T-helper 1 cell treated with Interleukin-12 subunit alpha and Interleukin-12 subunit beta and Interleukin-4 antibody, amounts not matched to agents 30 μg/mL and 1 μg/mL, for 36 hours (primary cell): Measurements from ENCODE around the gene EGFL8.

Experiments
- H3K27ac Mint-ChIP-seq: one replicate; pipeline ENCODE4 v1.8.0; 2021; ENCODE audit warnings: mild to moderate bottlenecking, mixed read lengths
- H3K27me3 Mint-ChIP-seq: one replicate; pipeline ENCODE4 v1.8.0; 2021; ENCODE audit warnings: low read depth, mixed read lengths
- H3K36me3 Mint-ChIP-seq: one replicate; pipeline ENCODE4 v1.8.0; 2021; ENCODE audit warnings: low read depth, mixed read lengths
- H3K4me1 Mint-ChIP-seq: one replicate; pipeline ENCODE4 v1.8.0; 2021; ENCODE audit warnings: low read depth, mixed read lengths
- H3K4me3 Mint-ChIP-seq: one replicate; pipeline ENCODE4 v1.8.0; 2021; ENCODE audit warnings: mild to moderate bottlenecking, moderate library complexity, mixed read lengths
- H3K9me3 Mint-ChIP-seq: one replicate; pipeline ENCODE4 v1.8.0; 2021; ENCODE audit warnings: mixed read lengths

Gene EGFL8

GRCh38 chr6:32151181-32151862 is 13.1 kb upstream of the EGFL8 start:
- H3K36me3 Mint-ChIP-seq: peaks cover 6% of the 10 kb centered on the region
- peaks cover 35% of the 10 kb centered on the region for H3K4me1 Mint-ChIP-seq
- peak overlapping the region; percentile 44 for H3K27ac Mint-ChIP-seq
- H3K27me3 Mint-ChIP-seq: peaks cover 56% of the 10 kb centered on the region
- no peak overlapping the region for H3K4me3 Mint-ChIP-seq
- no peaks in the 10 kb centered on the region for H3K9me3 Mint-ChIP-seq

- Mint-ChIP-seq H3K27me3 (peaks cover 48% of the 10 kb centered on the region), H3K27ac (peak within 1 kb of the TSS; percentile 44), H3K4me1 (peaks cover 34% of the 10 kb centered on the region), H3K4me3 (peak within 1 kb of the TSS; percentile 12), H3K9me3 (no peaks in the 10 kb centered on the region), H3K36me3 (peaks cover 6% of the 10 kb centered on the region)
Measured at GRCh38 chr6:32151863-32152768, 12.3 kb upstream of the EGFL8 start, which contains the start of gene PRRT1. TSS of gene PRRT1 (minus strand) at chr6:32151939. CDS start at chr6:32151827, 112 bp downstream.

GRCh38 chr6:32152769-32153563 is 11.4 kb upstream of the EGFL8 start:
- Mint-ChIP-seq H3K27ac (peak overlapping the region; percentile 66), H3K27me3 (peaks cover 40% of the 10 kb centered on the region), H3K36me3 (peaks cover 12% of the 10 kb centered on the region), H3K4me3 (peak overlapping the region; percentile 52), H3K9me3 (no peaks in the 10 kb centered on the region), H3K4me1 (peaks cover 31% of the 10 kb centered on the region)

DNA sequence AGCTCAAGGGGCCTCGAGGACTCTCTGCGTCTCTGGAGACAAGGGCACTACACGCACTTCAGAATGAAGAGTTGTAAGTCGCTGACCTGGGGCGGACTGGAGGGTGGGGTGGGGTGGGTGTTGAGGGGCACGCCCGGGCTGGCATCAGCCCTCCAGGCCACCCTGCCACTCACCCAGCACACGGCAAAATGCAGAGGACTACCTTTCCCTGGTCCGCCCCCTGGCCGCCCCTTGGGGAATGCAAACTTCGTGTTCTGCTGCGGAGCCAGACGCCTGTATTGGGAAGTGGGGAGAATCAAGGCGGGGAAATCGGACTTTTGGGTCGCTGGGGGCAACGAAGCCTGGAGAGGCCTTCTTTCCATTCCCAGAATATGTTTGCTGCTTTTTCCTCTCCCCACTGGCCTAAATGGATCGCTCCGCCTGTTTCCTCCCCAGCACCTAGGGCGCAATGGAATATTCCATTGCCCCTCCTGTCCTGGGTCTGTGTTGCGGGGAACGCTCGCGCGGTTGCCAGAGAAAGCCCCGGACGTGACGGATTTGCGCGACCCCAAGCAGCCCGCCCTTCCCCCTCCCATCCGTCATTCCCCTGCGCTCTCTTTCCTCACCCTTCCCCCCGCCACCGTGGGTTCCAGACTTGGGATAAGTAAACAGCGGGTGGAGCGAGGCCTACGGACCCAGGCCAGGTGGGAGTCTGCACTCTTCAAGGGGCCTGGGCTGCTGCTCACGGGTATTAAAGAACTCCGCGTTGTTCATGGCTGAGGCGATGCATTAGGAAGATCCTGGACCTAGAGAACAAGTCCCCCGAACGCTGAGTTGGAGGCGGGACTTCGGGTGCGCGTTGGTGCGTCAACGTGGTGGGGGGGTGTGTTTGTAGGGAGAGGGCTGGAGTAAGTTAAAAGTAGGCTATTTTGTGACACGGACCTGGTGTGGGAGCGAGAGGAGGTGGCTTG is 10.6 kb upstream of the EGFL8 start, which contains the start of gene PPT2:
PPT2 (plus strand) TSS at position 578 of the 950 bp plus-strand sequence. CDS start 454 bp downstream, outside the sequence.
- peaks cover 23% of the 10 kb centered on the region for H3K4me1 Mint-ChIP-seq
- peaks cover 18% of the 10 kb centered on the region for H3K36me3 Mint-ChIP-seq
- no peaks in the 10 kb centered on the region for H3K9me3 Mint-ChIP-seq
- peak within 1 kb of the TSS; percentile 97 for H3K4me3 Mint-ChIP-seq
- peak within 1 kb of the TSS; percentile 87 for H3K27ac Mint-ChIP-seq
- H3K27me3 Mint-ChIP-seq: peaks cover 31% of the 10 kb centered on the region

GRCh38 chr6:32154514-32155161 is 9.8 kb upstream of the EGFL8 start:
- Mint-ChIP-seq H3K4me1 (peaks cover 21% of the 10 kb centered on the region), H3K9me3 (no peaks in the 10 kb centered on the region), H3K27ac (peak overlapping the region; percentile 87), H3K27me3 (peaks cover 27% of the 10 kb centered on the region), H3K36me3 (peaks cover 15% of the 10 kb centered on the region), H3K4me3 (peak overlapping the region; percentile 97)

DNA sequence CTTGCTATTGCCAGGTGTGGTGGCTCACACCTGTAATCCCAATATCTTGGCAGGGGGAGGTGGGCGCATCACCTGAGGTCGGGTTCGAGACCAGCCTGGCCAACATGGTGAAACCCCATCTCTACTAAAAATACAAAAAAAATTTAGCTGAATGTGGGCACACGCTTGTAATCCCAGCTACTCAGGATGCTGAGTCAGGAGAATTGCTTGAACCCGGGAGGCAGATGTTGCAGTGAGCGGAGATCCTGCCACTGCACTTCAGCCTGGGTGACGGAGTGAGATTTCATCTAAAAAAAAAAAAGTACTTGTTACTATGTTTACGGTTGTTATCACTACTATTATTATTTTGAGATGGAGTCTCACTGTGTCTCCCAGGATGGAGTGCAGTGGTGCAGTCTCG is 7.5 kb upstream of the EGFL8 start:
- Mint-ChIP-seq H3K27ac (no peak overlapping the region), H3K36me3 (peaks cover 13% of the 10 kb centered on the region), H3K27me3 (peaks cover 10% of the 10 kb centered on the region), H3K4me1 (peaks cover 16% of the 10 kb centered on the region), H3K9me3 (no peaks in the 10 kb centered on the region), H3K4me3 (no peak overlapping the region)

- peaks cover 2% of the 10 kb centered on the region for H3K27me3 Mint-ChIP-seq
- peaks cover 13% of the 10 kb centered on the region for H3K4me1 Mint-ChIP-seq
- peaks cover 13% of the 10 kb centered on the region for H3K36me3 Mint-ChIP-seq
- no peak overlapping the region for H3K27ac Mint-ChIP-seq
- H3K4me3 Mint-ChIP-seq: no peak overlapping the region
- H3K9me3 Mint-ChIP-seq: no peaks in the 10 kb centered on the region
Measured at GRCh38 chr6:32158052-32158451, 6.3 kb upstream of the EGFL8 start.

GRCh38 chr6:32163559-32164258 is 686 bp upstream of the EGFL8 start:
- no peak overlapping the region for H3K4me3 Mint-ChIP-seq
- no peaks in the 10 kb centered on the region for H3K9me3 Mint-ChIP-seq
- H3K4me1 Mint-ChIP-seq: no peaks in the 10 kb centered on the region
- H3K27ac Mint-ChIP-seq: no peak overlapping the region
- H3K36me3 Mint-ChIP-seq: peaks cover 9% of the 10 kb centered on the region
- no peaks in the 10 kb centered on the region for H3K27me3 Mint-ChIP-seq

DNA sequence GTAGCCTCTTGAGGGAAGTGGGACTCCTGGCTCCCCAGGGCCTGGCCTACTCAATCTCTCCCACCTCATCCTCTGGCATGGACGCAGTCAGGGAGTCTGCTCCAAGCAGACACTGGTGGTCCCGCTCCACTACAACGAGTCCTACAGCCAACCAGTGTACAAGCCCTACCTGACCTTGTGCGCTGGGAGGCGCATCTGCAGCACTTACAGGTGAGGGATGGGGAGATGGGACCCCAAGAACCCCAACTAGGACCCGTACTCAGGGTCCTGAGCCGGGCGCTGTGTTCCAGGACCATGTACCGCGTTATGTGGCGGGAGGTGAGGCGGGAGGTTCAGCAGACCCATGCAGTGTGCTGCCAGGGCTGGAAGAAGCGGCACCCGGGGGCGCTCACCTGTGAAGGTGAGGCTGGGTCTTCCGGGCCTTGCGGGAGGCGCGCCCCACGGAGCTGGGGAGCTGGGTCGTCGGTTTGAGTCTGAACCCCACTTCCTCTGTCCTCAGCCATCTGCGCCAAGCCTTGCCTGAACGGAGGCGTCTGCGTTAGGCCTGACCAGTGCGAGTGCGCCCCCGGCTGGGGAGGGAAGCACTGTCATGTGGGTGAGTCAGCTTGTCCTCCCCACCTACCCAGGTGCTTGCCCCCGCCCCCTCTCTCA is 2.1 kb downstream of the EGFL8 start:
- no peak overlapping the region for H3K27ac Mint-ChIP-seq
- H3K4me1 Mint-ChIP-seq: peaks cover 4% of the 10 kb centered on the region
- peaks cover 25% of the 10 kb centered on the region for H3K36me3 Mint-ChIP-seq
- no peak overlapping the region for H3K4me3 Mint-ChIP-seq
- no peaks in the 10 kb centered on the region for H3K27me3 Mint-ChIP-seq
- no peaks in the 10 kb centered on the region for H3K9me3 Mint-ChIP-seq

GRCh38 chr6:32167154-32167760 is 2.9 kb downstream of the EGFL8 start:
- no peak overlapping the region for H3K27ac Mint-ChIP-seq
- no peak overlapping the region for H3K4me3 Mint-ChIP-seq
- no peaks in the 10 kb centered on the region for H3K27me3 Mint-ChIP-seq
- H3K4me1 Mint-ChIP-seq: peaks cover 4% of the 10 kb centered on the region
- no peaks in the 10 kb centered on the region for H3K9me3 Mint-ChIP-seq
- peaks cover 25% of the 10 kb centered on the region for H3K36me3 Mint-ChIP-seq

- Mint-ChIP-seq H3K36me3 (peaks cover 25% of the 10 kb centered on the region), H3K4me3 (no peak overlapping the region), H3K9me3 (no peaks in the 10 kb centered on the region), H3K27ac (no peak overlapping the region), H3K27me3 (no peaks in the 10 kb centered on the region), H3K4me1 (peaks cover 7% of the 10 kb centered on the region)
Measured at GRCh38 chr6:32167761-32168262, 3.4 kb downstream of the EGFL8 start.

DNA sequence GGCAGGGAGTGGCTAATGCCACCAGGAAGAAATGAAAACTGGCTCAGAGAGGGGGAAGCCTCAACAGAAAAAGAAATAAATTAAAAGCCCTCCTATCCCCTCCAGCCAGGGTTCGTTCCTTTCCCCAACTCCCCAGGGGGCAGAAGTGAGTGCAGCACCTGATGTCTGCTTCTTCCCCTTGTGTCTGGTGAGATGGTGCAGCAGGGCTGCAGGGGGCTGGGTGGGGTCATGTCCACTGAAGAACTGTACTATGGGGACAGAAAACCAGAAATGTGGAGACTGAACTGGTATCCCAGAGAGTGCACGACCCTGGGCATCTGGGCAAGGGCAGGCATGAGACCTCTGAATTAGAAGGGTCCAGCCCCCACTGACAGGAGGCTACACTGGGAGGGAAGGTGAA is 4.0 kb downstream of the EGFL8 start:
- no peaks in the 10 kb centered on the region for H3K27me3 Mint-ChIP-seq
- peaks cover 12% of the 10 kb centered on the region for H3K4me1 Mint-ChIP-seq
- no peak overlapping the region for H3K27ac Mint-ChIP-seq
- H3K9me3 Mint-ChIP-seq: no peaks in the 10 kb centered on the region
- no peak overlapping the region for H3K4me3 Mint-ChIP-seq
- peaks cover 25% of the 10 kb centered on the region for H3K36me3 Mint-ChIP-seq
